Activated effector memory CD4-positive, alpha-beta T cell treated with anti-CD3 and anti-CD28 coated beads, Interleukin-2, amount 50 U/mL, for 16 hours (primary cell): ENCODE measurements around the gene NDEL1.
"Not testable (repeated sequence)": the region's sequence is repeated elsewhere in the genome, so short reads cannot be mapped to it uniquely, and the experiment has no call there.

ENCODE experiments used
- DNase-seq: peaks from one replicate; pipeline ENCODE4 v3.0.0-alpha.2; 2020

Gene NDEL1

GRCh38 chr17:8435245-8436168 lies at the start of gene NDEL1:
Gene NDEL1, plus strand, starts transcription at chr17:8435884. Its CDS starts 8,388 bp downstream, at chr17:8444272.
- peak; percentile 100 for DNase-seq

- DNase-seq, result no peak
These were observed 48.8 kb upstream of the NDEL1 start for GRCh38 chr17:8386841-8387240.

- DNase-seq, result no peak
These were observed 47.6 kb upstream of the NDEL1 start for GRCh38 chr17:8387914-8388651.

GRCh38 chr17:8391711-8392110 lies 44.0 kb upstream of the NDEL1 start:
- no peak for DNase-seq

GRCh38 chr17:8392274-8392673 lies 43.4 kb upstream of the NDEL1 start:
- DNase-seq, result no peak

- no peak for DNase-seq
These were observed 42.8 kb upstream of the NDEL1 start for GRCh38 chr17:8392674-8393469.

- peak; percentile 71 for DNase-seq
These were observed 42.0 kb upstream of the NDEL1 start for GRCh38 chr17:8393470-8394231.

- not testable (repeated sequence) for DNase-seq
These were observed 41.2 kb upstream of the NDEL1 start for GRCh38 chr17:8394497-8394896.

GRCh38 chr17:8397636-8398035 lies 38.0 kb upstream of the NDEL1 start, which contains the start of gene RNF222:
Gene RNF222, minus strand, starts transcription at chr17:8397827. Its CDS starts 4,366 bp downstream, at chr17:8393461.
- peak; percentile 51 for DNase-seq

- no peak for DNase-seq
These were observed 36.7 kb upstream of the NDEL1 start for GRCh38 chr17:8398980-8399379.

GRCh38 chr17:8401107-8401506 lies 34.6 kb upstream of the NDEL1 start:
- no peak for DNase-seq

- DNase-seq, result peak; percentile 21
These were observed 32.7 kb upstream of the NDEL1 start for GRCh38 chr17:8402921-8403536.

- peak; percentile 53 for DNase-seq
These were observed 30.1 kb upstream of the NDEL1 start for GRCh38 chr17:8405499-8406016.

- peak; percentile 31 for DNase-seq
These were observed 29.5 kb upstream of the NDEL1 start for GRCh38 chr17:8406174-8406573.

GRCh38 chr17:8408371-8408770 lies 27.3 kb upstream of the NDEL1 start:
- peak; percentile 55 for DNase-seq

- DNase-seq, result peak; percentile 92
These were observed 25.5 kb upstream of the NDEL1 start for GRCh38 chr17:8409966-8410882.

- no peak for DNase-seq
These were observed 24.8 kb upstream of the NDEL1 start for GRCh38 chr17:8410883-8411238.

- no peak for DNase-seq
These were observed 23.6 kb upstream of the NDEL1 start for GRCh38 chr17:8412089-8412488.

- DNase-seq, result no peak
These were observed 22.4 kb upstream of the NDEL1 start for GRCh38 chr17:8413328-8413727.

GRCh38 chr17:8413938-8414337 lies 21.7 kb upstream of the NDEL1 start:
- no peak for DNase-seq
